Measurements from ENCODE around the gene MYO5B.

MYO5B gene

GRCh38 chr18:50117863-50118262 is 77.1 kb downstream of the MYO5B start:
- TF ChIP-seq CTCF (conservative IDR thresholded peaks at IDR 0.05; ENCODE audit: control insufficient read depth, insufficient read depth, low read depth, low read length): no peak
- no peak overlapping the region for H3K4me3 ChIP-seq (ENCODE audit: control insufficient read depth, low read depth, low read length)
- no peak for DNase-seq (ENCODE audit: low read depth)

DNA sequence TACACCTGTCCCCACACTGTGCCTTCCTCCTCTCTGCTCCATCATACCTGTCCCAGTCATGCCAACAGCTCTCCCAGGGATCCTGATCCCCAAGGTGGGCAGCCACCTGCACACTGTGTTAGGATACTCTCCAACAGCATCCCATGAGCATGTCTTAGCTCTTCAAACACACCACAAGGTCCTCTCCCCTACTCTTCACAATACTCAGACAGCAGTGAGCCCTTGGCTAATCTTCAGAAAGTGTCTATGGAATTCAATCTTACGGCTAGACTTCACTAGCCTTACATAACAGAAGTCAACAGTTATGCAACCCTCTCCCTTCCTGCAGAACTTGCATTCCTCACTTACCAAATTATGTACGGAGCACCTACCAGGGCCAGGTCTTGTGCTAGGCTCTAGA is 79.9 kb downstream of the MYO5B start:
- DNase-seq (ENCODE audit: low read depth): no peak
- TF ChIP-seq CTCF (conservative IDR thresholded peaks at IDR 0.05; ENCODE audit: control insufficient read depth, insufficient read depth, low read depth, low read length): no peak
- H3K4me3 ChIP-seq (ENCODE audit: control insufficient read depth, low read depth, low read length): no peak overlapping the region

DNA sequence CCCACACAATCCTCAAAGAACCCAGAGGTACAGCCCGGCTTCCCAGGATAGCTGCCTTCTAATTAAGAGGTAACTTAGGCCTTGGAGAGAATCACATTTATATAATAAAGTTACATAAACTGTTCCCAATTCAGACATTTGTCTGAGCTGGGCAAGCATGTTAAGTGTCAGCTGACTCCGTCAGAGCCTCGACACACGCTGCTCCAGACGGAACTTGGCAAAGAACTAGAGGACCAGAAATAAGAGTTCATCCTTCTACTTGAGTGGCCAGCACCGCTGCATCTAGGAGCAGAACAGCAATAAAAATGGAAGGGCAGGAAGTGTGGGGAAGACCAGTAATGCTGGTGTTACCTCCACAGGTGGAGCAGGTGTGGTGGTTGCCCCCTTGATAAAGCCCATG is 80.5 kb downstream of the MYO5B start:
- no peak for TF ChIP-seq CTCF (conservative IDR thresholded peaks at IDR 0.05; ENCODE audit: control insufficient read depth, insufficient read depth, low read depth, low read length)
- no peak overlapping the region for H3K4me3 ChIP-seq (ENCODE audit: control insufficient read depth, low read depth, low read length)
- DNase-seq (ENCODE audit: low read depth): no peak

- no peak overlapping the region for H3K4me3 ChIP-seq (ENCODE audit: control insufficient read depth, low read depth, low read length)
- TF ChIP-seq CTCF (conservative IDR thresholded peaks at IDR 0.05; ENCODE audit: control insufficient read depth, insufficient read depth, low read depth, low read length): no peak
- DNase-seq (ENCODE audit: low read depth): no peak
Observed at GRCh38 chr18:50113726-50114125, 81.2 kb downstream of the MYO5B start.

DNA sequence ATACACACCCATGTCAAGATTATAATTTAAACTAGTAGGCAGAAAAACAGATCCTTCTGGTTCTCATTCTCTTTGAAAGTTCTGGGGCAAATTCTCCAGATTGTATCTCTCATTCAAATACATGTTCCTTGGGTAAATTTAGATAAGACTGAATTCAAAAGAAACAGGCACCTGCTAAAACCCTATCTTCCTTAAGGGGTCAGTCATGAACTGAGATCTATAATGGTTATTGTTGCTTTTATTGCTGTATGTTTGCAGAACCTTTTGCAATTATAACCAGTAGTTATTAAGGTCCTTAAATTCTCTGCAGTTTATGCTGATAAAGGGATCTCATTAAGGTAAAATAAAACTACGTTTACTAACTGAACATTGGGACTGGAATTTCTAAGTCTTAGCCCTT is 83.5 kb downstream of the MYO5B start:
- no peak for DNase-seq (ENCODE audit: low read depth)
- no peak overlapping the region for H3K4me3 ChIP-seq (ENCODE audit: control insufficient read depth, low read depth, low read length)
- TF ChIP-seq CTCF (conservative IDR thresholded peaks at IDR 0.05; ENCODE audit: control insufficient read depth, insufficient read depth, low read depth, low read length): peak; percentile 10

DNA sequence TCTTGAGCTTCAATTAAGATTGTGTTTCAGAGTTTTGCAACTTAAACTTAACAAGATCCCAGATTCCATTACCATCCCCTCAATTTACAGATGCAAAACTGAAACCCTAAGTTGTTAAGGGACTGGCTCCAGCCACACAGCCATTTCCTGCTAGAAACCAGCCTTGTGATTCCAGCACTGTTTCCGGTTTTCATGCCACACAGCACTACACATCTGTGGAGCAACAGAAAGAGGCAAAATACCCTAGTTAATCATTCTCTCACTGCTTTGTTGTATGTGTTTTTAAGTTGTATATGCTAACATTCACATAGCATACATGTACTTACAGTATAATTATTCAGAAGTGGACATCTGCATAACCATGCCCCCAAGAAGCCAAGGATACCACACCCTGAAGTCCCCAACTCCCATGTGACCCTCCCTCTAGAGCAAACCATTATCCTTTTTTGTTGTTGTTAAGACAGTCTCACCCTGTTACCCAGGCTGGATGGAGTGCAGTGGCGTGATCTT is 87.4 kb downstream of the MYO5B start:
- no peak for TF ChIP-seq CTCF (conservative IDR thresholded peaks at IDR 0.05; ENCODE audit: control insufficient read depth, insufficient read depth, low read depth, low read length)

DNA sequence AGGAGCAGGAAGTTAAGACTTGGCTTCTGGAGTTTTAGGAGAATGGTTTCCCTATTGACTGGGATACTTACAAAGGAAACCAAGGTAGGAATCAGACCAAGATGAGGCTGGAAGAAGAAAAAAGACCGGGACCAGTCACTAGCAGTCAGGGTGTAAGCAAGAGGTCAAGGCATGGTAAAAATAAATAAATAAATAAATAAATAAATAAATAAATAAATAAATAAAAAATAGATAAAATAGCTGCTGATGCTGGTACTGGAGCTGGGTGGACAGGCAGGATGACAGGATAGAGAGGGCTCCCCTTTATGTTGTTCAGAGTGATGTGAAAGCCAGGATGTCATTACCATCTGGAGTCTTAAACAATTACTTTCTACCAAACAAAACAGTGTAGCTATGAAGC is 89.9 kb downstream of the MYO5B start:
- DNase-seq (ENCODE audit: low read depth): no peak
- no peak for TF ChIP-seq CTCF (conservative IDR thresholded peaks at IDR 0.05; ENCODE audit: control insufficient read depth, insufficient read depth, low read depth, low read length)
- no peak overlapping the region for H3K4me3 ChIP-seq (ENCODE audit: control insufficient read depth, low read depth, low read length)

More for the DNA sequence above, 87.4 kb downstream of the MYO5B start:
- DNase-seq (ENCODE audit: low read depth): no peak
- no peak overlapping the region for H3K4me3 ChIP-seq (ENCODE audit: control insufficient read depth, low read depth, low read length)
